SK-N-MC (cell line): Measurements from ENCODE around the gene ERVMER34-1.

ENCODE experiments used
- EZH2 ChIP-seq: fragments of 200-600 bp; sonication (generic); IDR thresholded peaks from one replicate; pipeline ENCODE4 v1.6.1; 2017; ENCODE audit warnings: antibody characterized with exemption
- POLR2AphosphoS5 ChIP-seq: IDR thresholded peaks from 2 replicates; pipeline ENCODE4 v1.6.1; 2012; ENCODE audit warnings: mild to moderate bottlenecking, low read depth, low read length, borderline replicate concordance

DNA sequence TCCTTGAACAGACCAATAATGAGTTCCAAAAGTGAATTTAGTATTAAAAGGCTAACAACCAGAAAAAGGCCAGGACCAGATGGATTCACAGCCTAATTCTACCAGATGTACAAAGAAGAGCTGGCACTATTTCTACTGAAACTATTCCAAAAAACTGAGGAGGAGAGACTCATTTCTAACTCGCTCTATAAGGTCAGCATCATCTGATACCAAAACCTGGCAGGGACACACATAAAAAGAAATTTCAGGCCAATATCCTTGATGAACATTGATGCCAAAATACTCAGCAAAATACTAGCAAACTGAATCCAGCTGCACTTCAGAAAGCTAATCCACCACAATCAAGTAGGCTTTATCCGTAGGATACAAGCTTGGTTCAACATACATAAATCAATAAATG lies 56.3 kb downstream of the ERVMER34-1 start:
- TF ChIP-seq EZH2 (no peak), POLR2AphosphoS5 (no peak)
